Endodermal cell (in vitro differentiated cells): ENCODE measurements around the gene FAM3C. TPM values are rescaled to one million over a fixed set of nuclear protein-coding genes. Genes with fewer than 3 reads are reported as not detected.

Experiments
- DNase-seq: peaks from one replicate; pipeline ENCODE4 v3.0.0-alpha.2; 2017
- H3K27ac ChIP-seq: 2 replicates; pipeline ENCODE4 v1.5.1; 2013; ENCODE audit warnings: mild to moderate bottlenecking, low read depth, low read length, moderate library complexity
- H3K27me3 ChIP-seq: 2 replicates; pipeline ENCODE4 v1.6.1; 2013; ENCODE audit warnings: mild to moderate bottlenecking, low read length, moderate library complexity; ENCODE audit not compliant: insufficient read depth, control insufficient read depth, poor library complexity, severe bottlenecking
- H3K36me3 ChIP-seq: 2 replicates; pipeline ENCODE4 v1.7.0; 2013; ENCODE audit warnings: mild to moderate bottlenecking, low read length, moderate library complexity; ENCODE audit not compliant: control insufficient read depth, insufficient read depth
- H3K4me1 ChIP-seq: one replicate; pipeline ENCODE4 v1.7.0; 2013; ENCODE audit warnings: low read length; ENCODE audit not compliant: control insufficient read depth, insufficient read depth
- H3K4me3 ChIP-seq: 2 replicates; pipeline ENCODE4 v1.5.1; 2013; ENCODE audit warnings: mild to moderate bottlenecking, low read length, moderate library complexity
- H3K9ac ChIP-seq: 2 replicates; pipeline ENCODE4 v1.6.1; 2013; ENCODE audit warnings: mild to moderate bottlenecking, low read length, moderate library complexity; ENCODE audit not compliant: poor library complexity, severe bottlenecking; ENCODE audit errors: extremely low read depth
- H3K9me3 ChIP-seq: 2 replicates; pipeline ENCODE4 v1.6.1; 2013; ENCODE audit warnings: mild to moderate bottlenecking, low read length, moderate library complexity; ENCODE audit not compliant: control insufficient read depth
- H3K27ac Mint-ChIP-seq: 2 replicates; pipeline ENCODE4 v1.8.0; 2020; ENCODE audit warnings: mixed read lengths
- H3K27me3 Mint-ChIP-seq: 2 replicates; pipeline ENCODE4 v1.8.0; 2021; ENCODE audit warnings: mild to moderate bottlenecking, mixed read lengths; ENCODE audit not compliant: insufficient read depth
- H3K36me3 Mint-ChIP-seq: 2 replicates; pipeline ENCODE4 v1.8.0; 2020; ENCODE audit warnings: low read depth, mixed read lengths
- H3K4me1 Mint-ChIP-seq: 2 replicates; pipeline ENCODE4 v1.8.0; 2020; ENCODE audit warnings: mixed read lengths
- H3K4me3 Mint-ChIP-seq: 2 replicates; pipeline ENCODE4 v1.8.0; 2020; ENCODE audit warnings: mild to moderate bottlenecking, moderate library complexity, mixed read lengths
- H3K9me3 Mint-ChIP-seq: 2 replicates; pipeline ENCODE4 v1.8.0; 2020; ENCODE audit warnings: mild to moderate bottlenecking, mixed read lengths
- CTCF ChIP-seq: fragments of 200-600 bp; sonication (generic); conservative IDR thresholded peaks from 2 replicates; pipeline ENCODE4 v1.5.0; 2021; ENCODE audit warnings: antibody characterized with exemption, mild to moderate bottlenecking
- WGBS, 2 experiments: methylation state at CpG; one replicate each; pipeline versions ENCODE4 v1.1.5 to v1.1.7; 2013; ENCODE audit warnings: missing lambda C conversion rate in 2 of 2, mixed read lengths in 1 of 2; ENCODE audit not compliant: insufficient coverage in 1 of 2, insufficient read length in 1 of 2; 5-methylcytosine and 5-hydroxymethylcytosine counted together
- total RNA-seq, 2 donors: library from RNA; stranded (reverse); fragmentation: NEBNext Ultra II Directional in 1 of 2; extraction: Animal tissue kit (Norgen Biotek cat#: 25700) in 1 of 2; gene quantifications; 2 replicates in 1 of 2; 3 replicates in 1 of 2; pipeline ENCODE4 v1.2.1, GENCODE V29; 2021

Gene FAM3C
- total RNA-seq, 2 donors from 2014 or later: 61.3 to 61.5 TPM

- TF ChIP-seq CTCF: no peak
- H3K9me3 ChIP-seq: no peaks in the 10 kb centered on the region
- H3K27me3 ChIP-seq: no peaks in the 10 kb centered on the region
- Mint-ChIP-seq H3K27ac (no peak overlapping the region), H3K9me3 (no peaks in the 10 kb centered on the region), H3K4me3 (no peak overlapping the region), H3K4me1 (peaks cover 25% of the 10 kb centered on the region), H3K36me3 (peaks cover 8% of the 10 kb centered on the region), H3K27me3 (no peaks in the 10 kb centered on the region)
- DNase-seq: no peak
- H3K27ac ChIP-seq: no peak overlapping the region
- no peak overlapping the region for H3K9ac ChIP-seq
- H3K36me3 ChIP-seq: peaks cover 26% of the 10 kb centered on the region
- 80% methylated on average over 1 of the region's 2 CpGs; no CpG with 5 or more reads in 1 of the 2 experiments for WGBS, 2 experiments
- H3K4me3 ChIP-seq: no peak overlapping the region
- no peaks in the 10 kb centered on the region for H3K4me1 ChIP-seq
These were observed 12.7 kb downstream of the FAM3C start for GRCh38 chr7:121383235-121383910.

- Histone ChIP-seq H3K9ac (no peak overlapping the region), H3K36me3 (peaks cover 35% of the 10 kb centered on the region), H3K4me1 (no peaks in the 10 kb centered on the region), H3K4me3 (no peak overlapping the region), H3K9me3 (no peaks in the 10 kb centered on the region), H3K27me3 (no peaks in the 10 kb centered on the region), H3K27ac (no peak overlapping the region)
- no peak overlapping the region for H3K27ac Mint-ChIP-seq
- H3K4me3 Mint-ChIP-seq: no peak overlapping the region
- TF ChIP-seq CTCF: no peak
- peaks cover 25% of the 10 kb centered on the region for H3K4me1 Mint-ChIP-seq
- no peak for DNase-seq
- peaks cover 16% of the 10 kb centered on the region for H3K36me3 Mint-ChIP-seq
- no peaks in the 10 kb centered on the region for H3K27me3 Mint-ChIP-seq
- no peaks in the 10 kb centered on the region for H3K9me3 Mint-ChIP-seq
These were observed 13.6 kb downstream of the FAM3C start for GRCh38 chr7:121382473-121382872.

GRCh38 chr7:121379930-121380329, 16.2 kb downstream of the FAM3C start:
- peaks cover 58% of the 10 kb centered on the region for H3K36me3 ChIP-seq
- Mint-ChIP-seq H3K4me1 (peaks cover 12% of the 10 kb centered on the region), H3K27me3 (no peaks in the 10 kb centered on the region), H3K9me3 (no peaks in the 10 kb centered on the region), H3K27ac (no peak overlapping the region), H3K36me3 (peaks cover 33% of the 10 kb centered on the region), H3K4me3 (no peak overlapping the region)
- 94% methylated on average over 1 of the region's 1 CpG; no CpG with 5 or more reads in 1 of the 2 experiments for WGBS, 2 experiments
- H3K27ac ChIP-seq: no peak overlapping the region
- no peak for DNase-seq
- no peaks in the 10 kb centered on the region for H3K27me3 ChIP-seq
- no peaks in the 10 kb centered on the region for H3K9me3 ChIP-seq
- H3K4me1 ChIP-seq: no peaks in the 10 kb centered on the region
- TF ChIP-seq CTCF: no peak
- H3K4me3 ChIP-seq: no peak overlapping the region
- H3K9ac ChIP-seq: no peak overlapping the region
